ENCODE measurements around the gene MAP7.

DNA sequence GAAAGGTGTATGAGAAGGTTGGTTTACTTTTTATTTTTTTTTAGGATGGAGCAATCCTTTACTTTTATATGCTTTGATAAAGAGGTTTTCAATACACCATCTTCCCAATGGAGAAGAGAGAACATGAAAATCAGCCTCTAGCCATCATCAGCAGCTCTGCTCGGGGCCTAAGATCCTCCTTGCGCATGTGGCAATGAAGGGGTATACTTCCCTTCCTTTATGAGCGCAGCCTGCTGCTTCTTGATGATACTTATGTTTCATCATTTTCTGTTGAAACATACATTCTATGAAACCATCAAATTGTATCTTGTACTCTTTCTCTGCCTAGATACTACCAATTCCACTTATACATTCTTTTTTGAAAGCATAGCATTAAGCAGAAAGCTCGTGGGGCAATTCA lies 74.5 kb downstream of the MAP7 start:
- TF ChIP-seq, protein P1, sequence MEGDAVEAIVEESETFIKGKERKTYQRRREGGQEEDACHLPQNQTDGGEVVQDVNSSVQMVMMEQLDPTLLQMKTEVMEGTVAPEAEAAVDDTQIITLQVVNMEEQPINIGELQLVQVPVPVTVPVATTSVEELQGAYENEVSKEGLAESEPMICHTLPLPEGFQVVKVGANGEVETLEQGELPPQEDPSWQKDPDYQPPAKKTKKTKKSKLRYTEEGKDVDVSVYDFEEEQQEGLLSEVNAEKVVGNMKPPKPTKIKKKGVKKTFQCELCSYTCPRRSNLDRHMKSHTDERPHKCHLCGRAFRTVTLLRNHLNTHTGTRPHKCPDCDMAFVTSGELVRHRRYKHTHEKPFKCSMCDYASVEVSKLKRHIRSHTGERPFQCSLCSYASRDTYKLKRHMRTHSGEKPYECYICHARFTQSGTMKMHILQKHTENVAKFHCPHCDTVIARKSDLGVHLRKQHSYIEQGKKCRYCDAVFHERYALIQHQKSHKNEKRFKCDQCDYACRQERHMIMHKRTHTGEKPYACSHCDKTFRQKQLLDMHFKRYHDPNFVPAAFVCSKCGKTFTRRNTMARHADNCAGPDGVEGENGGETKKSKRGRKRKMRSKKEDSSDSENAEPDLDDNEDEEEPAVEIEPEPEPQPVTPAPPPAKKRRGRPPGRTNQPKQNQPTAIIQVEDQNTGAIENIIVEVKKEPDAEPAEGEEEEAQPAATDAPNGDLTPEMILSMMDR (IDR thresholded peaks at IDR 0.05; ENCODE audit: low read depth, low read length, missing input control), result no peak
- TF ChIP-seq, protein P2, sequence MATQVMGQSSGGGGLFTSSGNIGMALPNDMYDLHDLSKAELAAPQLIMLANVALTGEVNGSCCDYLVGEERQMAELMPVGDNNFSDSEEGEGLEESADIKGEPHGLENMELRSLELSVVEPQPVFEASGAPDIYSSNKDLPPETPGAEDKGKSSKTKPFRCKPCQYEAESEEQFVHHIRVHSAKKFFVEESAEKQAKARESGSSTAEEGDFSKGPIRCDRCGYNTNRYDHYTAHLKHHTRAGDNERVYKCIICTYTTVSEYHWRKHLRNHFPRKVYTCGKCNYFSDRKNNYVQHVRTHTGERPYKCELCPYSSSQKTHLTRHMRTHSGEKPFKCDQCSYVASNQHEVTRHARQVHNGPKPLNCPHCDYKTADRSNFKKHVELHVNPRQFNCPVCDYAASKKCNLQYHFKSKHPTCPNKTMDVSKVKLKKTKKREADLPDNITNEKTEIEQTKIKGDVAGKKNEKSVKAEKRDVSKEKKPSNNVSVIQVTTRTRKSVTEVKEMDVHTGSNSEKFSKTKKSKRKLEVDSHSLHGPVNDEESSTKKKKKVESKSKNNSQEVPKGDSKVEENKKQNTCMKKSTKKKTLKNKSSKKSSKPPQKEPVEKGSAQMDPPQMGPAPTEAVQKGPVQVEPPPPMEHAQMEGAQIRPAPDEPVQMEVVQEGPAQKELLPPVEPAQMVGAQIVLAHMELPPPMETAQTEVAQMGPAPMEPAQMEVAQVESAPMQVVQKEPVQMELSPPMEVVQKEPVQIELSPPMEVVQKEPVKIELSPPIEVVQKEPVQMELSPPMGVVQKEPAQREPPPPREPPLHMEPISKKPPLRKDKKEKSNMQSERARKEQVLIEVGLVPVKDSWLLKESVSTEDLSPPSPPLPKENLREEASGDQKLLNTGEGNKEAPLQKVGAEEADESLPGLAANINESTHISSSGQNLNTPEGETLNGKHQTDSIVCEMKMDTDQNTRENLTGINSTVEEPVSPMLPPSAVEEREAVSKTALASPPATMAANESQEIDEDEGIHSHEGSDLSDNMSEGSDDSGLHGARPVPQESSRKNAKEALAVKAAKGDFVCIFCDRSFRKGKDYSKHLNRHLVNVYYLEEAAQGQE (IDR thresholded peaks at IDR 0.05), result no peak
- no peak for TF ChIP-seq SP1 (IDR thresholded peaks at IDR 0.05)
- no peak for TF ChIP-seq JUND (IDR thresholded peaks at IDR 0.05)
- TF ChIP-seq TAF1 (conservative IDR thresholded peaks at IDR 0.05), result no peak
- TF ChIP-seq HNF4G (IDR thresholded peaks at IDR 0.05), result no peak
- no peak for TF ChIP-seq YY1 (IDR thresholded peaks at IDR 0.05)
- TF ChIP-seq FOXA1 (IDR thresholded peaks at IDR 0.05), result no peak
